K562 (cell line): ENCODE results near the gene UMAD1. TPM values are rescaled to one million over a fixed set of nuclear protein-coding genes. Genes with fewer than 3 reads are reported as not detected.

ENCODE experiments used
- ATAC-seq: fragments of 200-7000 bp; cut with Tn5 transposase; 3 replicates; pipeline ENCODE4 v1.9.1; 2020; ENCODE audit warnings: moderate library complexity
- BruUV-seq: library from RNA; stranded (reverse); fragments of 400-500 nt; replicated peaks from 2 replicates; lab custom pipeline; 2021; lab: Mats Ljungman, UMichigan
- CTCF ChIA-PET: fragments of 300-600 bp; formaldehyde crosslinking; extraction: SDS; loops from one replicate; lab custom pipeline; 2021; ENCODE audit warnings: low intra/inter-chr PET ratio; lab: Yijun Ruan, JAX
- POLR2A ChIA-PET: fragments of 300-600, 350-650 bp; sonication (Branson Sonifier 250); formaldehyde crosslinking; extraction: SDS; loops from one replicate; lab custom pipeline; 2021; ENCODE audit warnings: antibody characterized with exemption, inconsistent platforms; lab: Yijun Ruan, JAX
- DNase-seq, 4 experiments: peaks; one replicate each; pipeline versions ENCODE4 v3.0.0 to v3.0.0-alpha.2; 2011 to 2018; ENCODE audit warnings: low spot score in 3 of 4, mixed read lengths in 3 of 4; ENCODE audit errors: extremely low read depth in 1 of 4
- FAIRE-seq: peaks from 2 replicates; lab custom pipeline; 2011; peaks lifted over from hg19 to GRCh38; lab: Jason Lieb, UNC
- H2AFZ ChIP-seq: 2 replicates; pipeline ENCODE4 v1.6.0; 2011; ENCODE audit warnings: low read depth, low read length, control low read depth, inconsistent platforms
- H3K27ac ChIP-seq: fragments of 200-600 bp; 3 replicates; pipeline ENCODE4 v1.8.0; 2011; ENCODE audit warnings: low read depth, mild to moderate bottlenecking, control low read depth, inconsistent platforms, low read length, moderate library complexity, mixed read lengths; ENCODE audit errors: extremely low read depth
- H3K27me3 ChIP-seq, 2 experiments: fragments of 300-600 bp in 1 of 2; 2 replicates in 1 of 2; 3 replicates in 1 of 2; pipeline versions ENCODE4 v1.6.0 to v1.8.0; 2011; ENCODE audit warnings: inconsistent platforms in 2 of 2, low read length in 2 of 2, mild to moderate bottlenecking in 1 of 2, mixed read lengths in 1 of 2, moderate library complexity in 1 of 2; ENCODE audit not compliant: control insufficient read depth in 2 of 2, insufficient read depth in 2 of 2
- H3K36me3 ChIP-seq: fragments of 300-600 bp; 3 replicates; pipeline ENCODE4 v1.8.0; 2011; ENCODE audit warnings: mild to moderate bottlenecking, low read length, inconsistent platforms; ENCODE audit not compliant: control insufficient read depth, insufficient read depth
- H3K4me1 ChIP-seq, 2 experiments: fragments of 200-600 bp in 1 of 2; replicated peaks in 1 of 2; 2 replicates in 1 of 2; 3 replicates in 1 of 2; pipeline versions ENCODE4 v1.5.1 to v1.8.0; 2011; ENCODE audit warnings: inconsistent platforms in 2 of 2, low read length in 2 of 2, mild to moderate bottlenecking in 1 of 2, mixed read lengths in 1 of 2, moderate library complexity in 1 of 2; ENCODE audit not compliant: control insufficient read depth in 2 of 2, insufficient read depth in 2 of 2
- H3K4me2 ChIP-seq: 2 replicates; pipeline ENCODE4 v1.6.1; 2011; ENCODE audit warnings: low read length, control low read depth, inconsistent platforms, mixed read lengths; ENCODE audit not compliant: insufficient read depth
- H3K4me3 ChIP-seq: fragments of 200-600 bp; sonication (generic), shearing (Covaris generic); 2 replicates; pipeline ENCODE4 v1.5.1; 2016; ENCODE audit warnings: control low read depth, inconsistent platforms
- H3K79me2 ChIP-seq: fragments of 200-600 bp; 3 replicates; pipeline ENCODE4 v1.8.0; 2011; ENCODE audit warnings: low read length, inconsistent platforms; ENCODE audit not compliant: control insufficient read depth, insufficient read depth
- H3K9ac ChIP-seq, 2 experiments: 2 replicates each; pipeline versions ENCODE4 v1.6.0 to v1.6.1; 2011; ENCODE audit warnings: low read depth in 2 of 2, low read length in 2 of 2, control low read depth in 1 of 2, inconsistent platforms in 1 of 2, mild to moderate bottlenecking in 1 of 2, mixed read lengths in 1 of 2; ENCODE audit not compliant: insufficient read depth in 1 of 2
- H3K9me1 ChIP-seq: one replicate; pipeline ENCODE4 v1.6.0; 2011; ENCODE audit warnings: inconsistent platforms, mild to moderate bottlenecking, low read length, moderate library complexity; ENCODE audit not compliant: control insufficient read depth, insufficient read depth
- H3K9me3 ChIP-seq: replicated peaks from 2 replicates; pipeline ENCODE4 v1.5.1; 2011; ENCODE audit warnings: low read depth, low read length, inconsistent platforms; ENCODE audit not compliant: control insufficient read depth, insufficient read depth
- H4K20me1 ChIP-seq: replicated peaks from 2 replicates; pipeline ENCODE4 v1.6.1; 2011; ENCODE audit warnings: low read length, inconsistent platforms, mixed read lengths; ENCODE audit not compliant: control insufficient read depth, insufficient read depth
- CTCF ChIP-seq, 3 experiments: IDR thresholded peaks in 2 of 3; conservative IDR thresholded peaks in 1 of 3; 2 replicates each; pipeline ENCODE4 v1.5.1; 2011 to 2012; ENCODE audit warnings: low read length in 3 of 3, mild to moderate bottlenecking in 3 of 3, control low read depth in 2 of 3, improper control_type of control experiment in 1 of 3, inconsistent platforms in 1 of 3, low read depth in 1 of 3, mixed read lengths in 1 of 3, moderate library complexity in 1 of 3; ENCODE audit not compliant: insufficient read depth in 2 of 3
- GABPB1 ChIP-seq: sonication (generic); formaldehyde crosslinking; IDR thresholded peaks from 2 replicates; pipeline ENCODE4 v1.8.0; 2022; ENCODE audit warnings: mild to moderate bottlenecking, missing genetic modification reagents
- KDM2B ChIP-seq: fragments of 250-450 bp; sonication (Bioruptor Pico); IDR thresholded peaks from 2 replicates; pipeline ENCODE4 v1.8.0; 2021; ENCODE audit warnings: mild to moderate bottlenecking, moderate library complexity
- KLF16 ChIP-seq: IDR thresholded peaks from 2 replicates; pipeline ENCODE4 v1.6.1; 2016; ENCODE audit warnings: antibody characterized with exemption
- NBN ChIP-seq: fragments of 450-650 bp; IDR thresholded peaks from 2 replicates; pipeline ENCODE4 v1.6.1; 2016; ENCODE audit warnings: low read depth, mild to moderate bottlenecking
- NEUROD1 ChIP-seq: fragments of 150-350 bp; IDR thresholded peaks from 2 replicates; pipeline ENCODE4 v1.6.1; 2014; ENCODE audit warnings: borderline replicate concordance, low read length, low read depth; ENCODE audit not compliant: partially characterized antibody
- WGBS: fragments of 100-300 bp; shearing (Covaris generic); methylation state at CpG from one replicate; pipeline ENCODE4 v1.1.6; 2016; ENCODE audit warnings: low coverage, mixed read lengths; ENCODE audit not compliant: insufficient coverage; ENCODE audit errors: missing lambda C conversion rate; 5-methylcytosine and 5-hydroxymethylcytosine counted together
- in situ Hi-C: fragments of 300-500 bp; cut with MboI; formaldehyde crosslinking; loops from 4 replicates; pipeline ENCODE4 v1.15.0; 2018; ENCODE audit warnings: inconsistent platforms, mixed read lengths
- intact Hi-C: fragments of 100-400 bp; cut with micrococcal nuclease; formaldehyde crosslinking; loops from 2 replicates; pipeline ENCODE4 v1.14.2; 2022
- polyA plus RNA-seq, 8 experiments: library from polyadenylated mRNA; depleted of rRNA in 4 of 8; stranded (reverse) in 5 of 8; unstranded in 3 of 8; fragments of >200 nt; fragmentation: Nextera tagmentation in 2 of 8; fragmentation: Illumina TruSeq in 1 of 8; extraction: Ambion mirVana in 2 of 8; extraction: Trizol in 1 of 8; gene quantifications; 2 replicates each; pipeline versions ENCODE4 v1.2.1 to v1.2.3, GENCODE V29; 2011 to 2014; ENCODE audit warnings: inconsistent platforms in 1 of 8, missing spikeins in 1 of 8
- total RNA-seq, 7 experiments: library from RNA; depleted of rRNA in 6 of 7; stranded (reverse); fragments of >200 nt in 6 of 7; fragmentation: Illumina TruSeq in 2 of 7; extraction: Trizol in 2 of 7; gene quantifications; 2 replicates each; pipeline versions ENCODE4 v1.2.1 to v1.2.3, GENCODE V29; 2011 to 2021; ENCODE audit warnings: low replicate concordance in 1 of 7

The UMAD1 gene
- total and polyA plus RNA-seq, 9 of the 15 experiments (the other 6 are each of a cell fraction or from before 2014, with no cell fraction given), result 9.0 to 26.7 (median 13.3) TPM

- TF ChIP-seq CTCF (IDR thresholded peaks at IDR 0.05 in 2 of 3, conservative IDR thresholded peaks at IDR 0.05 in 1 of 3; ENCODE audit: insufficient read depth in 2 of 3, low read depth in 1 of 3, low read length in 3 of 3) (peak; percentile 16 to 45 (median 36); a peak in 3 of 6 replicates), NBN (no peak)
Observed at GRCh38 chr7:7889791-7890568, 249.4 kb downstream of the UMAD1 start (continued).

- no peak overlapping the region for H3K4me2 ChIP-seq
- no TSS peak for BruUV-seq
- in situ Hi-C loops, result no loop called here
- no peaks in the 10 kb centered on the region for H3K79me2 ChIP-seq
- WGBS, result 41% methylated on average over 7 of the region's 7 CpGs
- DNase-seq (no peak), FAIRE-seq (no peak)
- H3K9me1 ChIP-seq, result no peaks in the 10 kb centered on the region
- no peaks in the 10 kb centered on the region for H3K36me3 ChIP-seq
- ChIA-PET POLR2A (interaction anchor here (1.0 kb wide), 1 partner anchor 38 kb away, joined by 3 read pairs; no protein-coding TSS in a partner anchor), CTCF (no interaction called here)
- H2AFZ ChIP-seq, result no peak overlapping the region
- no peak overlapping the region for H3K27ac ChIP-seq
- no peak overlapping the region for H3K9ac ChIP-seq
- TF ChIP-seq KDM2B (CRISPR knock-in tag), result no peak
- TF ChIP-seq KLF16, result no peak
- TF ChIP-seq NEUROD1, result no peak
- no peak for TF ChIP-seq GABPB1 (CRISPR knock-in tag)
- TF ChIP-seq, all 486 proteins: peak for 0
- no peaks in the 10 kb centered on the region for H3K4me1 ChIP-seq
- H3K9me3 ChIP-seq, result no peaks in the 10 kb centered on the region
- intact Hi-C loops, result loop anchor here (10.0 kb wide), 1 partner anchor 400 kb away; no protein-coding TSS in a partner anchor
- no peaks in the 10 kb centered on the region for H4K20me1 ChIP-seq
- no peak overlapping the region for H3K4me3 ChIP-seq
- no peaks in the 10 kb centered on the region for H3K27me3 ChIP-seq
- ATAC-seq, result no peak
Observed at GRCh38 chr7:7895004-7895650, 254.6 kb downstream of the UMAD1 start.
